Cardiac fibroblast (primary cell): ENCODE measurements around the gene NMD3.
A peak's percentile ranks its signal among the peaks of the same experiment; 100 is the strongest.

Experiments used
- DNase-seq, 2 donors: peaks; one replicate each; pipeline versions ENCODE4 v3.0.0 to v3.0.0-alpha.2; 2010; ENCODE audit warnings: low read depth in 2 of 2
- H3K4me3 ChIP-seq, 2 donors: replicated peaks in 1 of 2; 1 replicate in 1 of 2; 2 replicates in 1 of 2; pipeline ENCODE4 v1.5.1; 2011; ENCODE audit warnings: low read depth in 2 of 2, low read length in 2 of 2, mild to moderate bottlenecking in 2 of 2, moderate library complexity in 1 of 2
- TF ChIP-seq, protein P1 (sequence below): IDR thresholded peaks from one replicate; pipeline ENCODE4 v1.5.1; 2011; ENCODE audit warnings: low read depth, mild to moderate bottlenecking, low read length, inconsistent platforms

The NMD3 gene

DNA sequence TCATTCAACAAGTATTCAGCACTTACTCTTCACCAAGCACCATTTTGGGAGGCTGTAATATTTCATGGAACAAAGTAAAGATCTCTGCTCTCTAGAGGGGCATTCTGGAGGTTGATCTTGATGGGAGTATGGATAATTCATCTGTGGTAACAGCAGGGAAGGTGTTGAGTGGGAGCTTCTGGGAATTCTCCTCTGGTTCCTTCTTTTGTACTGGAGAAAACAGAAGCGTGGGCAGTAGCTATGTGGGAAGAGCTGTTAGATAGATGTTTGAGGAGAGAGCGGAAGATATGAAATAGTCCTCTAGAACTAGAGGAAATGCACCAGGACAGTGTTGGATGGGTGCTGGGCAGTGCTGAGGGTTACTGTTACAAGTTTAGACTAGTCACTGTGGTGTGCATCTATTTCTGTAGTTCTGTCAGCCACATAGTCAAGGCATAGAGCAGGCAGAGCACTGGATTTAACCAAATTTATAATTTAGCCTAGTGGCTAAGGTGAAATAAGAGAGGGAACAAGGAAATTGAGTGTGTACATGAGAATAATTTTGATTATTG is 9.6 kb downstream of the NMD3 start:
- H3K4me3 ChIP-seq: no peak overlapping the region
- no peak for DNase-seq
- TF ChIP-seq, protein P1, sequence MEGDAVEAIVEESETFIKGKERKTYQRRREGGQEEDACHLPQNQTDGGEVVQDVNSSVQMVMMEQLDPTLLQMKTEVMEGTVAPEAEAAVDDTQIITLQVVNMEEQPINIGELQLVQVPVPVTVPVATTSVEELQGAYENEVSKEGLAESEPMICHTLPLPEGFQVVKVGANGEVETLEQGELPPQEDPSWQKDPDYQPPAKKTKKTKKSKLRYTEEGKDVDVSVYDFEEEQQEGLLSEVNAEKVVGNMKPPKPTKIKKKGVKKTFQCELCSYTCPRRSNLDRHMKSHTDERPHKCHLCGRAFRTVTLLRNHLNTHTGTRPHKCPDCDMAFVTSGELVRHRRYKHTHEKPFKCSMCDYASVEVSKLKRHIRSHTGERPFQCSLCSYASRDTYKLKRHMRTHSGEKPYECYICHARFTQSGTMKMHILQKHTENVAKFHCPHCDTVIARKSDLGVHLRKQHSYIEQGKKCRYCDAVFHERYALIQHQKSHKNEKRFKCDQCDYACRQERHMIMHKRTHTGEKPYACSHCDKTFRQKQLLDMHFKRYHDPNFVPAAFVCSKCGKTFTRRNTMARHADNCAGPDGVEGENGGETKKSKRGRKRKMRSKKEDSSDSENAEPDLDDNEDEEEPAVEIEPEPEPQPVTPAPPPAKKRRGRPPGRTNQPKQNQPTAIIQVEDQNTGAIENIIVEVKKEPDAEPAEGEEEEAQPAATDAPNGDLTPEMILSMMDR: no peak

GRCh38 chr3:161231861-161232260 is 10.8 kb downstream of the NMD3 start:
- no peak overlapping the region for H3K4me3 ChIP-seq
- no peak for DNase-seq
- TF ChIP-seq, protein P1: no peak

GRCh38 chr3:161233557-161233956 is 12.4 kb downstream of the NMD3 start:
- H3K4me3 ChIP-seq: no peak overlapping the region
- peak in 1 of 2 donors; percentile 33 for DNase-seq
- TF ChIP-seq, protein P1: no peak

- DNase-seq: no peak
- no peak overlapping the region for H3K4me3 ChIP-seq
- TF ChIP-seq, protein P1: no peak
These were observed 15.1 kb downstream of the NMD3 start for GRCh38 chr3:161236240-161236639.

GRCh38 chr3:161239700-161240099 is 18.6 kb downstream of the NMD3 start:
- no peak for DNase-seq
- no peak overlapping the region for H3K4me3 ChIP-seq
- TF ChIP-seq, protein P1: no peak

DNA sequence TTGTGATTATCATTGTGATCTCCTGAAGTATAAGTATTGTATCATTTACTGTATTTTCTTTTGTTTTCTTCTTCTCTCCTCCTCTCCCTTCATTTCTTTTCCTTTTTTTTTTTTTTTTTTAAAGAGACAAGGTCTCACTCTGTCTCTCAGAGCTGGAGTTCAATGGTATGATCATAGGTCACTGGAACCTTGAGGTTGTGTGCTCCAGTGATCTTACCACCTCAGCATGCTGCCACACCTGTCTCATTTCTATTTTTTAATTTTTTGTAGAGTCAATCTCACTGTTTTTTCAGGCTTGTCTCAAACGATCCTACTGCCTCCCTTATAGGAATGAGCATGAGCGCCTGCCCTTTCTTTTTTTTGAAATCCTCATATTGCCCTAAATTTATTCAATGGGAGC is 23.4 kb downstream of the NMD3 start:
- no peak overlapping the region for H3K4me3 ChIP-seq
- no peak for DNase-seq
- TF ChIP-seq, protein P1: no peak

GRCh38 chr3:161247049-161247448 is 25.9 kb downstream of the NMD3 start:
- no peak for DNase-seq
- TF ChIP-seq, protein P1: no peak
- H3K4me3 ChIP-seq: no peak overlapping the region
